B cell (primary cell): Measurements from ENCODE around the gene GIPC1. TPM values are rescaled to one million over a fixed set of nuclear protein-coding genes. Genes with fewer than 3 reads are reported as not detected.

Source experiments
- ATAC-seq: fragments of 200-7000 bp; cut with Tn5 transposase; one replicate; pipeline ENCODE4 v1.10.0; 2021; ENCODE audit warnings: low read depth, mild to moderate bottlenecking, moderate number of reproducible peaks, moderate library complexity
- CTCF ChIA-PET: fragments of 350-600 bp; sonication (Branson Sonifier 250); formaldehyde crosslinking; loops from one replicate; lab custom pipeline; 2021; ENCODE audit warnings: antibody characterized with exemption, inconsistent platforms; lab: Charles Lee
- POLR2A ChIA-PET: fragments of 350-600 bp; sonication (Branson Sonifier 250); formaldehyde crosslinking; loops from one replicate; lab custom pipeline; 2021; ENCODE audit warnings: antibody characterized with exemption; lab: Charles Lee
- DNase-seq: peaks from one replicate; pipeline ENCODE4 v3.0.0; 2013
- H2AFZ ChIP-seq: 2 replicates; pipeline ENCODE4 v1.6.1; 2012; ENCODE audit warnings: mild to moderate bottlenecking, low read depth, low read length; ENCODE audit not compliant: insufficient read depth, poor library complexity, severe bottlenecking
- H3K27ac ChIP-seq, 2 donors: 1 replicate in 1 of 2; 2 replicates in 1 of 2; pipeline ENCODE4 v1.5.1; 2012 to 2013; ENCODE audit warnings: low read length in 2 of 2, mild to moderate bottlenecking in 2 of 2, moderate library complexity in 1 of 2
- H3K27me3 ChIP-seq, 4 experiments: fragments of 200-600 bp in 1 of 4; sonication (generic) in 1 of 4; replicated peaks in 1 of 4; 1 replicate in 2 of 4; 2 replicates in 2 of 4; pipeline versions ENCODE4 v1.6.1 to v1.7.0; 2013 to 2016; ENCODE audit warnings: low read length in 3 of 4, mild to moderate bottlenecking in 2 of 4, mixed read lengths in 1 of 4, moderate library complexity in 1 of 4; ENCODE audit not compliant: insufficient read depth in 4 of 4, control insufficient read depth in 3 of 4; ENCODE audit errors: control extremely low read depth in 1 of 4
- H3K36me3 ChIP-seq, 2 experiments: replicated peaks in 1 of 2; 1 replicate in 1 of 2; 2 replicates in 1 of 2; pipeline versions ENCODE4 v1.6.1 to v1.7.1; 2013; ENCODE audit warnings: low read length in 1 of 2; ENCODE audit not compliant: insufficient read depth in 2 of 2, control insufficient read depth in 1 of 2; ENCODE audit errors: control extremely low read depth in 1 of 2, extremely low read depth in 1 of 2
- H3K4me1 ChIP-seq, 2 donors: fragments of 200-600 bp in 1 of 2; sonication (generic) in 1 of 2; 1 replicate in 1 of 2; 2 replicates in 1 of 2; pipeline versions ENCODE4 v1.5.1 to v1.6.1; 2013 to 2017; ENCODE audit warnings: low read length in 2 of 2; ENCODE audit not compliant: control insufficient read depth in 2 of 2, insufficient read depth in 2 of 2
- H3K4me2 ChIP-seq: replicated peaks from 2 replicates; pipeline ENCODE3; 2012; ENCODE audit warnings: mild to moderate bottlenecking, low read depth, low read length; ENCODE audit not compliant: poor library complexity, severe bottlenecking
- H3K4me3 ChIP-seq, 5 experiments: fragments of 200-600 bp in 1 of 5; sonication (generic) in 1 of 5; 1 replicate in 3 of 5; 2 replicates in 2 of 5; pipeline versions ENCODE4 v1.5.1 to v1.7.0; 2011 to 2016; ENCODE audit warnings: low read length in 4 of 5, mild to moderate bottlenecking in 4 of 5, low read depth in 2 of 5, control low read depth in 1 of 5, moderate library complexity in 1 of 5; ENCODE audit not compliant: insufficient read depth in 1 of 5; ENCODE audit errors: control extremely low read depth in 1 of 5, extremely low read depth in 1 of 5
- H3K79me2 ChIP-seq: fragments of 200-600 bp; sonication (generic); one replicate; pipeline ENCODE4 v1.6.0; 2016; ENCODE audit warnings: low read length; ENCODE audit not compliant: control insufficient read depth, insufficient read depth
- H3K9ac ChIP-seq: fragments of 200-600 bp; sonication (generic); 2 replicates; pipeline ENCODE4 v1.6.1; 2017; ENCODE audit warnings: mild to moderate bottlenecking, low read length, moderate library complexity
- H3K9me3 ChIP-seq, 3 donors: one replicate each; pipeline versions ENCODE4 v1.6.1 to v1.7.1; 2013; ENCODE audit warnings: low read length in 2 of 3; ENCODE audit not compliant: control insufficient read depth in 2 of 3, insufficient read depth in 1 of 3; ENCODE audit errors: control extremely low read depth in 1 of 3
- H4K20me1 ChIP-seq: 2 replicates; pipeline ENCODE4 v1.6.0; 2012; ENCODE audit warnings: mild to moderate bottlenecking, low read length; ENCODE audit not compliant: insufficient read depth, control insufficient read depth, poor library complexity, severe bottlenecking
- H3K27ac Mint-ChIP-seq: one replicate; pipeline ENCODE4 v1.8.0; 2021; ENCODE audit warnings: mixed read lengths
- H3K27me3 Mint-ChIP-seq: one replicate; pipeline ENCODE4 v1.8.0; 2021; ENCODE audit warnings: mixed read lengths
- H3K4me1 Mint-ChIP-seq: one replicate; pipeline ENCODE4 v1.8.0; 2021; ENCODE audit warnings: mixed read lengths
- H3K4me3 Mint-ChIP-seq: one replicate; pipeline ENCODE4 v1.8.0; 2021; ENCODE audit warnings: mixed read lengths
- H3K9me3 Mint-ChIP-seq: one replicate; pipeline ENCODE4 v1.8.0; 2022; ENCODE audit warnings: mixed read lengths; ENCODE audit not compliant: insufficient read depth
- EZH2 ChIP-seq: IDR thresholded peaks from 2 replicates; pipeline ENCODE4 v1.6.1; 2012; ENCODE audit warnings: borderline replicate concordance, low read depth, mild to moderate bottlenecking, moderate library complexity, low read length; ENCODE audit not compliant: insufficient read depth, poor library complexity, severe bottlenecking
- WGBS: methylation state at CpG from one replicate; pipeline ENCODE4 v1.1.5; 2013; ENCODE audit warnings: missing lambda C conversion rate; ENCODE audit not compliant: insufficient coverage; 5-methylcytosine and 5-hydroxymethylcytosine counted together
- intact Hi-C: fragments of 100-400 bp; cut with micrococcal nuclease; formaldehyde crosslinking; loops from one replicate; pipeline ENCODE4 v1.10.0; 2022
- polyA plus RNA-seq: library from polyadenylated mRNA; depleted of rRNA; stranded (reverse); fragments of >200 nt; gene quantifications from 2 replicates; pipeline ENCODE4 v1.2.3, GENCODE V29; 2012
- total RNA-seq, 2 donors: library from RNA; stranded (reverse); fragments of 120-200 nt in 1 of 2; gene quantifications; 1 replicate in 1 of 2; 2 replicates in 1 of 2; pipeline versions ENCODE4 v1.2.3 to v1.2.4, GENCODE V29; 2013 to 2022
- TF ChIP-seq, protein P1 (sequence below): fragments of 200-600 bp; IDR thresholded peaks from one replicate; pipeline ENCODE4 v1.8.0; 2022; ENCODE audit warnings: antibody characterized with exemption, mild to moderate bottlenecking

GIPC1 gene
- total and polyA plus RNA-seq, 2 donors (not counting 1 experiment from before 2014, with no cell fraction given) = 11.3 to 12.0 TPM

DNA sequence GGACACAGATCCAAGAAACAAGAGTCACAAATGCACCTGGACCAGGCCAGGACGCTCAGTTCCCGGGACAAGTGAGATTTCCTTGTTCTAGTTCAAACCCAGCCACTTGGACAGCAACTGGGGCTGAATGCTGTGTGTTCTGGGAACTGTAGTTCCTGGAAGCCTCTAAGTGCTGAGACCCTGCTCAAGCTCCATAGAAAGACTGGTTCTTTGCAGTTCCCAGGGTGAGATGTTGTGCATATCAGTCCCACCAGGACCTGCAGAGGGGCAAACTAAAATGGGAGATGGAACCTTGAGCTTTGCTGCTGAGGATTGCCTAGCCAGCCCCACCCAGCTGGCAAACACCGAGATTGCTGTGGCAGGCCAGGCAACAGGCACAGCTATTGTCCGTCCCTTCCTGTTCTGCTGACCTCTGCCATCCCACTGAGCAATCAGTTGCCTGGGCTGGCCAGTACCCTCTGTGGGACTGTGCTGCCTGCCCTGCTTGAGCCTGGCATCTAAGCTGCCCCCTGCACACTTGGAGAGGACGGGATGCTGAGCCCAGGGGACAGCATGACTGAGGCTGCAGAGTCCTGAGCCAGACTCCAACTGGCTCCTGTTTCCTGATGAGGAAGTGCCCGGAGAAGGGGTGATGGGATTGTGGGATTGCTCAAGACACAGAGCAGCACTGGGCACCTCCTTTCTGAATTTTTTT, 1.4 kb upstream of the GIPC1 start:
- CTCF ChIA-PET = interaction anchor here (2.4 kb wide), 1 partner anchor 8 kb away, joined by 9 read pairs; no protein-coding TSS in a partner anchor
- intact Hi-C loops = no loop called here
- H3K4me3 Mint-ChIP-seq = peak overlapping the region; percentile 85

More for the DNA sequence above, 1.4 kb upstream of the GIPC1 start:
- Histone ChIP-seq H2AFZ (no peak overlapping the region), H4K20me1 (no peaks in the 10 kb centered on the region), H3K79me2 (no peaks in the 10 kb centered on the region), H3K4me2 (no peak overlapping the region), H3K9ac (no peak overlapping the region), H3K36me3 (no peaks in the 10 kb centered on the region), H3K4me1 (peaks cover 6 to 16% of the 10 kb centered on the region in 2 donors), H3K9me3 (peaks cover 0 to 4% (median 0%) of the 10 kb centered on the region in 3 donors), H3K4me3 (no peak overlapping the region), H3K27ac (no peak overlapping the region), H3K27me3 (no peaks in the 10 kb centered on the region)
- Mint-ChIP-seq H3K4me1 (peaks cover 14% of the 10 kb centered on the region), H3K27ac (no peak overlapping the region), H3K27me3 (peaks cover 2% of the 10 kb centered on the region), H3K9me3 (no peaks in the 10 kb centered on the region)
- WGBS = 89% methylated on average over 6 of the region's 6 CpGs
- DNase-seq (no peak), ATAC-seq (no peak)
- TF ChIP-seq, protein P1, sequence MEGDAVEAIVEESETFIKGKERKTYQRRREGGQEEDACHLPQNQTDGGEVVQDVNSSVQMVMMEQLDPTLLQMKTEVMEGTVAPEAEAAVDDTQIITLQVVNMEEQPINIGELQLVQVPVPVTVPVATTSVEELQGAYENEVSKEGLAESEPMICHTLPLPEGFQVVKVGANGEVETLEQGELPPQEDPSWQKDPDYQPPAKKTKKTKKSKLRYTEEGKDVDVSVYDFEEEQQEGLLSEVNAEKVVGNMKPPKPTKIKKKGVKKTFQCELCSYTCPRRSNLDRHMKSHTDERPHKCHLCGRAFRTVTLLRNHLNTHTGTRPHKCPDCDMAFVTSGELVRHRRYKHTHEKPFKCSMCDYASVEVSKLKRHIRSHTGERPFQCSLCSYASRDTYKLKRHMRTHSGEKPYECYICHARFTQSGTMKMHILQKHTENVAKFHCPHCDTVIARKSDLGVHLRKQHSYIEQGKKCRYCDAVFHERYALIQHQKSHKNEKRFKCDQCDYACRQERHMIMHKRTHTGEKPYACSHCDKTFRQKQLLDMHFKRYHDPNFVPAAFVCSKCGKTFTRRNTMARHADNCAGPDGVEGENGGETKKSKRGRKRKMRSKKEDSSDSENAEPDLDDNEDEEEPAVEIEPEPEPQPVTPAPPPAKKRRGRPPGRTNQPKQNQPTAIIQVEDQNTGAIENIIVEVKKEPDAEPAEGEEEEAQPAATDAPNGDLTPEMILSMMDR = no peak
- TF ChIP-seq EZH2 = no peak
- POLR2A ChIA-PET = interaction anchor here (0.9 to 1.0 kb wide), 3 partner anchors 20 to 465 kb away, joined by 3 to 6 read pairs (median 3); partner anchors contain the start of genes DNAJB1 and IL27RA
